Measurements from ENCODE around the gene ATP8A2. TPM values are rescaled to one million over a fixed set of nuclear protein-coding genes. Genes with fewer than 3 reads are reported as not detected.

The ATP8A2 gene
- total RNA-seq, 1 donor from 2014 or later = 1.9 TPM

- Histone ChIP-seq H3K36me3 (no peaks in the 10 kb centered on the region), H3K27ac (no peak overlapping the region), H3K9me3 (no peaks in the 10 kb centered on the region), H3K4me3 (no peak overlapping the region), H3K27me3 (no peaks in the 10 kb centered on the region), H3K4me1 (no peaks in the 10 kb centered on the region)
- TF ChIP-seq CTCF (IDR thresholded peaks at IDR 0.05) = no peak
- intact Hi-C loops (cut with DNase I) = no loop called here
- no peak for DNase-seq
- ATAC-seq = no peak
These were observed 308.2 kb downstream of the ATP8A2 start for GRCh38 chr13:25679936-25680335.

GRCh38 chr13:25682276-25682675 is 310.5 kb downstream of the ATP8A2 start:
- Histone ChIP-seq H3K27me3 (no peaks in the 10 kb centered on the region), H3K36me3 (no peaks in the 10 kb centered on the region), H3K4me3 (no peak overlapping the region), H3K4me1 (no peaks in the 10 kb centered on the region), H3K9me3 (no peaks in the 10 kb centered on the region), H3K27ac (no peak overlapping the region)
- DNase-seq (no peak), ATAC-seq (no peak)
- intact Hi-C loops (cut with DNase I) = no loop called here
- no peak for TF ChIP-seq CTCF (IDR thresholded peaks at IDR 0.05)

- TF ChIP-seq CTCF (IDR thresholded peaks at IDR 0.05) = no peak
- ATAC-seq = no peak
- Histone ChIP-seq H3K36me3 (no peaks in the 10 kb centered on the region), H3K27me3 (no peaks in the 10 kb centered on the region), H3K4me1 (no peaks in the 10 kb centered on the region), H3K27ac (no peak overlapping the region), H3K9me3 (no peaks in the 10 kb centered on the region), H3K4me3 (no peak overlapping the region)
- no peak for DNase-seq
- intact Hi-C loops (cut with DNase I) = no loop called here
These were observed 311.3 kb downstream of the ATP8A2 start for GRCh38 chr13:25683056-25683455.

- no peak for DNase-seq
- Histone ChIP-seq H3K27me3 (no peaks in the 10 kb centered on the region), H3K36me3 (no peaks in the 10 kb centered on the region), H3K27ac (no peak overlapping the region), H3K9me3 (no peaks in the 10 kb centered on the region), H3K4me1 (no peaks in the 10 kb centered on the region), H3K4me3 (no peak overlapping the region)
- ATAC-seq = no peak
- TF ChIP-seq CTCF (IDR thresholded peaks at IDR 0.05) = no peak
- intact Hi-C loops (cut with DNase I) = no loop called here
These were observed 312.0 kb downstream of the ATP8A2 start for GRCh38 chr13:25683662-25684370.

GRCh38 chr13:25684491-25684890 is 312.7 kb downstream of the ATP8A2 start:
- no peak overlapping the region for H3K4me3 ChIP-seq
- H3K36me3 ChIP-seq = no peaks in the 10 kb centered on the region
- no peak overlapping the region for H3K27ac ChIP-seq
- DNase-seq = no peak
- no peak for TF ChIP-seq CTCF (IDR thresholded peaks at IDR 0.05)
- no peaks in the 10 kb centered on the region for H3K4me1 ChIP-seq
- no peaks in the 10 kb centered on the region for H3K27me3 ChIP-seq
- ATAC-seq = no peak
- H3K9me3 ChIP-seq = no peaks in the 10 kb centered on the region
- intact Hi-C loops (cut with DNase I) = no loop called here

Data from upper lobe of right lung (tissue), 1 donor.